Measurements from ENCODE around the gene FGF11.

Gene FGF11

GRCh38 chr17:7408252-7408727 lies 31.0 kb upstream of the FGF11 start:
- in situ Hi-C loops (cut with MboI; ENCODE audit: low sequenced_read_pairs), result no loop called here

GRCh38 chr17:7408863-7409262 lies 30.4 kb upstream of the FGF11 start:
- in situ Hi-C loops (cut with MboI; ENCODE audit: low sequenced_read_pairs), result no loop called here

DNA sequence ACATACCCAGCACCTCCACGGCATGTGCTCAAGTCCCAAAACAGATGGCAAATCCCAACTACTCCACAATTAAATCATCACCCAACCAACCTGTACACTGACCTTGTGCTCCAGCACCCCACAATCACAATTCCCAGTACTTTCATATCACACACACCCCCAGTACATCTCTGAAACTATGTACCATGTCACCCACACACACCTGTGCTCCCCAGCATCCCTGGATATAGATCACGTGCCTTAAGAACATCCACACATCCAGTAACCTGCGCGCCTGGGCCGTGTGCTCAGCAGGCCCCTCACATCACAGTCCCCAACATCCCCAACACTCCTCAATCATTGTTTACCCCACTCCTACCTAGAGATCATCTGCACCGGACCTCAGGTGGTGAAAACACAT lies 29.6 kb upstream of the FGF11 start:
- in situ Hi-C loops (cut with MboI; ENCODE audit: low sequenced_read_pairs), result no loop called here

GRCh38 chr17:7410634-7411426 lies 28.5 kb upstream of the FGF11 start:
- in situ Hi-C loops (cut with MboI; ENCODE audit: low sequenced_read_pairs), result no loop called here

DNA sequence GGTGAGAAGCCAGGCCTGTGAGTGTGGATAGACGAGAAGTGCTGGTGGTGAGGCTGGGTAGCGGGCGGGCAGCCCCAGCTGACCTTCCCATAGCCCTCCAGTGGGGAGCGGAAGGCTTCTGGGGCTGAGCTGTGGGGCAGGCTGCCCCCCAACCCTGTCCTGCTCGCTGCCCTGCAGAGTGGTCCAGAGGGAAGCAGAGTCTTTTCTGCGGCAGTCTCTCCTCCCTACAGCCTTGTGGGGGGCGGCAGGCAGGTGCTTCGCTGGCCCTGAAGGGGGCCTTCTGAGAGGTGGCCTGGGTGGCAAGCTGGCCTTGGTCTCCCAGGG lies 27.9 kb upstream of the FGF11 start:
- in situ Hi-C loops (cut with MboI; ENCODE audit: low sequenced_read_pairs), result no loop called here

DNA sequence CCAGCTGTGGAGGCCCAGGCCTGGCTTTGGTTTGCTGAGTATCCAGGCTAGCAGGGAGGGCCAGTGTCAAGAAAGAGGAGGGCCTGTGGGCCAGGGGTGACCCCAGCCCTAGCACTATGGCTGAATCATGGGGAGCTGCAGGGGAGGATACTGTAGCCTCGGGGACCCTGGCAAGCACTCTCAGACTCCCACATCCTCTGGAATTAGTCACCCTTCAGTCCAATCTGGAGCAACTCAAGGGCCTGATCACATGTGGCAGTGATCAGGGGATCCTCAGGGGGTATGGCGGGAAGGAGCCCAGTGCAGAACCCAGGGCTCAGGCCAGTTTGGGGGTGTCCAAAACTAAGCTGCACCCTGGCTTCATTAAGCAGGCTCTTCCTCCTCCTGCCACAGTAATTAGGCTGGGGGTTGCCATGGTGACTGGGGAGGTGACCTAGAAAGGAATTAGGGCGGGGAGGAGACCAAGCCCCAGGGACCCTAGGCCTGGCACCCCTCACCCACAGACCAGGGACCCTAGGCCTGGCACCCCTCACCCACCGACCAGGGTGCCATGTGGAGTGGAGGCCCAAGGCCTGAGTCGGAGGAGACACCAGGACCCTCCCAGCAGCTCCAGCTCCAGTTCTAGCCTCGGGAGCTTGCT lies 25.8 kb upstream of the FGF11 start:
- in situ Hi-C loops (cut with MboI; ENCODE audit: low sequenced_read_pairs), result no loop called here

- in situ Hi-C loops (cut with MboI; ENCODE audit: low sequenced_read_pairs), result no loop called here
Observed at GRCh38 chr17:7414837-7415236, 24.5 kb upstream of the FGF11 start.

DNA sequence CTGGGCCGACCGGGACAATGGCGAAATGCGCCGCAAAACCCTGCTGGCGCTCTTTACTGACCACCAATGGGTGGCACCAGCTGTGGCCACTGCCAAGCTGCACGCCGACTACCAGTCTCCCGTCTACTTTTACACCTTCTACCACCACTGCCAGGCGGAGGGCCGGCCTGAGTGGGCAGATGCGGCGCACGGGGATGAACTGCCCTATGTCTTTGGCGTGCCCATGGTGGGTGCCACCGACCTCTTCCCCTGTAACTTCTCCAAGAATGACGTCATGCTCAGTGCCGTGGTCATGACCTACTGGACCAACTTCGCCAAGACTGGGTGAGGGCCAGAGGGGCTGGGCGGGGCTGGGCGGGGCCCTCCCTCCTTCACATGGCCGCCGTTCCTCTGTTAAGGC lies 23.5 kb upstream of the FGF11 start:
- in situ Hi-C loops (cut with MboI; ENCODE audit: low sequenced_read_pairs), result no loop called here

DNA sequence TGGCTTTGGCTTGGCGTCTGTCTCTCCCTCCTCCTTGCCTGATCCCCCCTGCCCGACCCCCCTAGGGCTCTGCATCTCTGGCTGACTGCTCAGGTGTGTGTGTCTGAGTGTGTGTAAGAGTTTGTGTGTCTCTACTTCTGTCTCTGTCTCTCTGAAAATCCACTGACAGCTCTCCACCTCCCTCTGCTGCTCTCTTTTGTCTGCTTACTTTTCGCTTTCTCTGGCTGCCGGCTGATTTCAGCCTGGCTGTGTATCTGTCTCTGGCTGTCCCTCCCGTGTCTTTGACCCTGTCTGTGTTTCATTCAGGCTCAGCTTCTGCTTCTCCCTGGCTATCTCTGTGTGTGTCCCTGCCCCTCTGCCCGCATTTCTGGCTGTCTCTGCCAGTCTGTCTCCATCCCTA lies 23.0 kb upstream of the FGF11 start:
- in situ Hi-C loops (cut with MboI; ENCODE audit: low sequenced_read_pairs), result no loop called here

- in situ Hi-C loops (cut with MboI; ENCODE audit: low sequenced_read_pairs), result no loop called here
Observed at GRCh38 chr17:7417056-7417655, 22.2 kb upstream of the FGF11 start.

GRCh38 chr17:7418472-7419152 lies 20.7 kb upstream of the FGF11 start:
- in situ Hi-C loops (cut with MboI; ENCODE audit: low sequenced_read_pairs), result no loop called here

- in situ Hi-C loops (cut with MboI; ENCODE audit: low sequenced_read_pairs), result no loop called here
Observed at GRCh38 chr17:7419819-7420610, 19.3 kb upstream of the FGF11 start, which contains the start of gene SPEM1. SPEM1 (plus strand) TSS chr17:7420324; CDS start chr17:7420385, 61 bp downstream.

- in situ Hi-C loops (cut with MboI; ENCODE audit: low sequenced_read_pairs), result no loop called here
Observed at GRCh38 chr17:7421186-7421585, 18.1 kb upstream of the FGF11 start.

- in situ Hi-C loops (cut with MboI; ENCODE audit: low sequenced_read_pairs), result no loop called here
Observed at GRCh38 chr17:7423679-7424078, 15.6 kb upstream of the FGF11 start.

DNA sequence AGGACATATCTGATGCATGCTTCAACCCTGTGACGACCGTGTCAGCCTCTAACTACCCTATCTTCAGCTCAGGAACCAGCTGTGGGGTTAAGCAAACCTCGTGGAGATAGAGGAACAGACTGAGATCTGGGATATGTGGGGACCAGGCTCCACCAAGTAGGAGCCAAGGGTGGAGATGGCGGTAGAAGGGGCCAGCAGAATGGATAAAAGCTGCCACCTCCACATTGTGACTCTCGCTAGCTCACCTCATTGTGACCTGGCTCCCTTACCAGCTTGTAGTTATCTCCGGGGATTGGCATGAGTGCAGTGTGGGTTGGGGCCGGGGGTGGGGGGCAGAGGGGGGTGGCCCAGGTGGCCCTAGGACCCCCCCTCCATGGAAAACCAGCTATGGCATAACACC lies 14.0 kb upstream of the FGF11 start, which contains the start of gene SPEM2:
Gene SPEM2 (plus strand): TSS at position 301 of the 400 bp plus-strand sequence. CDS start 73 bp downstream, at position 374.
- in situ Hi-C loops (cut with MboI; ENCODE audit: low sequenced_read_pairs), result no loop called here

GRCh38 chr17:7425756-7426155 lies 13.6 kb upstream of the FGF11 start:
- in situ Hi-C loops (cut with MboI; ENCODE audit: low sequenced_read_pairs), result no loop called here

- in situ Hi-C loops (cut with MboI; ENCODE audit: low sequenced_read_pairs), result no loop called here
Observed at GRCh38 chr17:7426203-7426863, 13.0 kb upstream of the FGF11 start.

GRCh38 chr17:7426896-7427489 lies 12.3 kb upstream of the FGF11 start:
- in situ Hi-C loops (cut with MboI; ENCODE audit: low sequenced_read_pairs), result no loop called here

DNA sequence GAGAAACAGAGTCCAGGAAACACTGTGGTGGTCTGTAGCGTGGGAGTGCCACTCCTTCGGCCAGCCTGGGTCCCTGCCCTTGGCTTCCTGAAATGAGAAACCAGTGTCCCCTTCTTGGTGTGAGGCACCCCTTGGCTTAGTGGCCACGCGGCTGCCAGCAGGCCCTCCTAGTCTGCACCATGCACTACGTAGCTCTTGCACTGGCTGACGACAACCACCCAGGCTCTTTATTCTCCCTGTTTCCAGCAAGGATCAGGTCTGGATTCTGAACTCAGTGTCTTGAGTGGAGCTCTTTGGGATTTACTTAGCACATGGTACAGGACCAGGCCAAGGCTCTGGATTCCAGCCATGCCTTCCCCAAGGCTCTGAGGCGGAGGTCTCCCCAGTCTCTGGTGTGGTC lies 11.8 kb upstream of the FGF11 start:
- in situ Hi-C loops (cut with MboI; ENCODE audit: low sequenced_read_pairs), result no loop called here

GRCh38 chr17:7428557-7428956 lies 10.8 kb upstream of the FGF11 start, which contains the start of gene SPEM3:
SPEM3 (plus strand) TSS chr17:7428857; CDS start chr17:7428903, 46 bp downstream.
- in situ Hi-C loops (cut with MboI; ENCODE audit: low sequenced_read_pairs), result no loop called here

Data from HL-60/S4 treated with retinoic acid at 250 ng/mL for 4 days and 3 days (cell line).